ENCODE data around the gene PPM1M. TPM values are rescaled to one million over a fixed set of nuclear protein-coding genes. Genes with fewer than 3 reads are reported as not detected.
A peak's percentile ranks its signal among the peaks of the same experiment; 100 is the strongest.

Gene PPM1M
- total RNA-seq, 3 donors from 2014 or later, result 3.9 to 21.4 (median 9.7) TPM

- peak; percentile 95 to 98 (median 96) for DNase-seq
- peak; percentile 88 for ATAC-seq
- Histone ChIP-seq H3K4me1 (ENCODE audit: low read depth) (peaks cover 38% of the 10 kb centered on the region), H3K4me3 (peak within 1 kb of the TSS; percentile 47), H3K9me3 (no peaks in the 10 kb centered on the region), H3K36me3 (ENCODE audit: low read depth) (no peaks in the 10 kb centered on the region)
- TF ChIP-seq CTCF (IDR thresholded peaks at IDR 0.05), result peak; percentile 30
- intact Hi-C loops (cut with DNase I, micrococcal nuclease), result no loop called here
Measured at GRCh38 chr3:52197842-52198625, 47.5 kb upstream of the PPM1M start, which contains the start of gene ALAS1. Gene ALAS1 (plus strand): TSS chr3:52198160. CDS start chr3:52199242, 1,082 bp downstream.

GRCh38 chr3:52198643-52199608 lies 46.6 kb upstream of the PPM1M start:
- Histone ChIP-seq H3K36me3 (ENCODE audit: low read depth) (no peaks in the 10 kb centered on the region), H3K4me3 (peak overlapping the region; percentile 47), H3K4me1 (ENCODE audit: low read depth) (peaks cover 38% of the 10 kb centered on the region), H3K9me3 (no peaks in the 10 kb centered on the region)
- intact Hi-C loops (cut with DNase I, micrococcal nuclease), result no loop called here
- no peak for ATAC-seq
- no peak for TF ChIP-seq CTCF (IDR thresholded peaks at IDR 0.05)
- DNase-seq, result no peak

GRCh38 chr3:52200981-52201679 lies 44.4 kb upstream of the PPM1M start:
- ATAC-seq, result no peak
- H3K36me3 ChIP-seq (ENCODE audit: low read depth), result peaks cover under 1% of the 10 kb centered on the region
- TF ChIP-seq CTCF (IDR thresholded peaks at IDR 0.05), result no peak
- intact Hi-C loops (cut with DNase I, micrococcal nuclease), result no loop called here
- no peak overlapping the region for H3K4me3 ChIP-seq
- H3K4me1 ChIP-seq (ENCODE audit: low read depth), result peaks cover 33% of the 10 kb centered on the region
- DNase-seq, result no peak
- H3K9me3 ChIP-seq, result no peaks in the 10 kb centered on the region

GRCh38 chr3:52202384-52203077 lies 43.0 kb upstream of the PPM1M start:
- no peak for DNase-seq
- intact Hi-C loops (cut with DNase I, micrococcal nuclease), result no loop called here
- Histone ChIP-seq H3K9me3 (no peaks in the 10 kb centered on the region), H3K4me3 (no peak overlapping the region), H3K36me3 (ENCODE audit: low read depth) (peaks cover 10% of the 10 kb centered on the region), H3K4me1 (ENCODE audit: low read depth) (peaks cover 19% of the 10 kb centered on the region)
- TF ChIP-seq CTCF (IDR thresholded peaks at IDR 0.05), result no peak
- ATAC-seq, result no peak

- ATAC-seq (no peak), DNase-seq (no peak)
- peaks cover 22% of the 10 kb centered on the region for H3K36me3 ChIP-seq (ENCODE audit: low read depth)
- no peak overlapping the region for H3K4me3 ChIP-seq
- intact Hi-C loops (cut with DNase I, micrococcal nuclease), result no loop called here
- no peaks in the 10 kb centered on the region for H3K9me3 ChIP-seq
- no peak for TF ChIP-seq CTCF (IDR thresholded peaks at IDR 0.05)
- H3K4me1 ChIP-seq (ENCODE audit: low read depth), result peaks cover 15% of the 10 kb centered on the region
Measured at GRCh38 chr3:52203701-52204100, 41.9 kb upstream of the PPM1M start.
